H9 (cell line): Measurements from ENCODE around the gene DACT3. TPM values are rescaled to one million over a fixed set of nuclear protein-coding genes. Genes with fewer than 3 reads are reported as not detected.

ENCODE experiments used
- DNase-seq: peaks from one replicate; pipeline ENCODE4 v3.0.0-alpha.2; 2017
- H2AFZ ChIP-seq: one replicate; pipeline ENCODE4 v1.6.1; 2013; ENCODE audit warnings: mild to moderate bottlenecking, low read length, control low read depth, moderate library complexity
- H2AK5ac ChIP-seq: 2 replicates; pipeline ENCODE4 v1.6.1; 2013; ENCODE audit warnings: low read length, control low read depth, mixed read lengths; ENCODE audit not compliant: insufficient read length
- H2BK120ac ChIP-seq: one replicate; pipeline ENCODE4 v1.6.1; 2013; ENCODE audit warnings: low read depth, mild to moderate bottlenecking, low read length, control low read depth, inconsistent platforms; ENCODE audit not compliant: poor library complexity, severe bottlenecking
- H2BK12ac ChIP-seq: 2 replicates; pipeline ENCODE4 v1.6.1; 2013; ENCODE audit warnings: low read length, control low read depth, mixed read lengths, low read depth; ENCODE audit not compliant: insufficient read length
- H2BK15ac ChIP-seq: 2 replicates; pipeline ENCODE4 v1.6.1; 2013; ENCODE audit warnings: low read depth, low read length, control low read depth
- H2BK20ac ChIP-seq: one replicate; pipeline ENCODE4 v1.6.1; 2013; ENCODE audit warnings: low read depth, mild to moderate bottlenecking, low read length, control low read depth, inconsistent platforms; ENCODE audit not compliant: poor library complexity, severe bottlenecking
- H2BK5ac ChIP-seq: 2 replicates; pipeline ENCODE4 v1.6.1; 2013; ENCODE audit warnings: low read length, control low read depth, mixed read lengths; ENCODE audit not compliant: insufficient read length
- H3K14ac ChIP-seq: 2 replicates; pipeline ENCODE4 v1.6.1; 2013; ENCODE audit warnings: low read length, control low read depth; ENCODE audit not compliant: insufficient read depth
- H3K18ac ChIP-seq: 2 replicates; pipeline ENCODE4 v1.6.1; 2013; ENCODE audit warnings: low read depth, mild to moderate bottlenecking, mixed read lengths, low read length, control low read depth; ENCODE audit not compliant: insufficient read length
- H3K23ac ChIP-seq: 2 replicates; pipeline ENCODE4 v1.6.1; 2013; ENCODE audit warnings: low read length, control low read depth, mixed read lengths, low read depth; ENCODE audit not compliant: insufficient read length
- H3K23me2 ChIP-seq: 2 replicates; pipeline ENCODE4 v1.6.1; 2013; ENCODE audit warnings: low read depth, mild to moderate bottlenecking, mixed read lengths, low read length, control low read depth; ENCODE audit not compliant: insufficient read length, poor library complexity, severe bottlenecking
- H3K27ac ChIP-seq: 2 replicates; pipeline ENCODE4 v1.5.1; 2013; ENCODE audit warnings: low read length, control low read depth, mixed read lengths, low read depth; ENCODE audit not compliant: insufficient read length
- H3K27me3 ChIP-seq: 2 replicates; pipeline ENCODE4 v1.6.1; 2013; ENCODE audit warnings: low read length, control low read depth, inconsistent platforms; ENCODE audit not compliant: insufficient read depth
- H3K4ac ChIP-seq: 2 replicates; pipeline ENCODE4 v1.6.1; 2013; ENCODE audit warnings: low read depth, mild to moderate bottlenecking, control low read depth, inconsistent platforms, low read length, moderate library complexity
- H3K4me1 ChIP-seq: 2 replicates; pipeline ENCODE4 v1.6.1; 2013; ENCODE audit warnings: low read length, control low read depth, inconsistent platforms; ENCODE audit not compliant: insufficient read depth
- H3K4me2 ChIP-seq: 2 replicates; pipeline ENCODE4 v1.6.1; 2013; ENCODE audit warnings: low read length, control low read depth, mixed read lengths; ENCODE audit not compliant: insufficient read length, insufficient read depth
- H3K56ac ChIP-seq: 2 replicates; pipeline ENCODE4 v1.6.1; 2013; ENCODE audit warnings: low read depth, mild to moderate bottlenecking, mixed read lengths, low read length, control low read depth; ENCODE audit not compliant: insufficient read length
- H3K79me1 ChIP-seq: 2 replicates; pipeline ENCODE4 v1.6.1; 2013; ENCODE audit warnings: low read depth, mild to moderate bottlenecking, moderate library complexity, low read length, control low read depth, inconsistent platforms; ENCODE audit not compliant: insufficient read depth, poor library complexity, severe bottlenecking
- H3K79me2 ChIP-seq: 2 replicates; pipeline ENCODE4 v1.6.1; 2013; ENCODE audit warnings: low read length, control low read depth, inconsistent platforms; ENCODE audit not compliant: insufficient read depth
- H3K9ac ChIP-seq: 2 replicates; pipeline ENCODE4 v1.6.1; 2013; ENCODE audit warnings: low read length, control low read depth, mixed read lengths; ENCODE audit not compliant: insufficient read length; ENCODE audit errors: extremely low read depth
- H3K9me3 ChIP-seq: one replicate; pipeline ENCODE4 v1.6.1; 2013; ENCODE audit warnings: low read depth, low read length, inconsistent platforms; ENCODE audit not compliant: control insufficient read depth
- H3T11ph ChIP-seq: one replicate; pipeline ENCODE4 v1.6.1; 2013; ENCODE audit warnings: mild to moderate bottlenecking, low read length, control low read depth, inconsistent platforms
- H4K20me1 ChIP-seq: one replicate; pipeline ENCODE4 v1.6.1; 2013; ENCODE audit not compliant: control insufficient read depth, insufficient read length, insufficient read depth
- H4K5ac ChIP-seq: 2 replicates; pipeline ENCODE4 v1.6.1; 2013; ENCODE audit warnings: low read depth, mild to moderate bottlenecking, mixed read lengths, low read length, control low read depth; ENCODE audit not compliant: insufficient read length
- H4K8ac ChIP-seq: replicated peaks from 2 replicates; pipeline ENCODE4 v1.6.1; 2013; ENCODE audit warnings: low read length, control low read depth, mixed read lengths, low read depth; ENCODE audit not compliant: insufficient read length
- H4K91ac ChIP-seq: 2 replicates; pipeline ENCODE4 v1.6.1; 2013; ENCODE audit warnings: low read depth, mild to moderate bottlenecking, moderate library complexity, mixed read lengths, low read length, control low read depth; ENCODE audit not compliant: insufficient read length
- H3K27ac Mint-ChIP-seq, 3 experiments: 2 replicates in 2 of 3; 3 replicates in 1 of 3; pipeline ENCODE4 v1.8.0; 2020 to 2021; ENCODE audit warnings: mixed read lengths in 3 of 3, mild to moderate bottlenecking in 1 of 3, moderate library complexity in 1 of 3
- H3K27me3 Mint-ChIP-seq: 2 replicates; pipeline ENCODE4 v1.8.0; 2021; ENCODE audit warnings: low read depth, mild to moderate bottlenecking, moderate library complexity, mixed read lengths
- H3K36me3 Mint-ChIP-seq, 3 experiments: 2 replicates in 2 of 3; 3 replicates in 1 of 3; pipeline ENCODE4 v1.8.0; 2020 to 2021; ENCODE audit warnings: low read depth in 3 of 3, mixed read lengths in 3 of 3; ENCODE audit not compliant: insufficient read depth in 1 of 3
- H3K4me1 Mint-ChIP-seq, 2 experiments: 2 replicates each; pipeline ENCODE4 v1.8.0; 2020; ENCODE audit warnings: mixed read lengths in 2 of 2
- H3K4me3 Mint-ChIP-seq, 2 experiments: 2 replicates in 1 of 2; 3 replicates in 1 of 2; pipeline ENCODE4 v1.8.0; 2020 to 2021; ENCODE audit warnings: mild to moderate bottlenecking in 2 of 2, mixed read lengths in 2 of 2, moderate library complexity in 1 of 2
- H3K9me3 Mint-ChIP-seq, 2 experiments: 2 replicates in 1 of 2; 3 replicates in 1 of 2; pipeline ENCODE4 v1.8.0; 2020; ENCODE audit warnings: mild to moderate bottlenecking in 2 of 2, mixed read lengths in 2 of 2, moderate library complexity in 1 of 2
- WGBS: extraction: QIAGEN DNeasy Blood & Tissue Kit; methylation state at CpG from one replicate; pipeline ENCODE4 v1.1.7; 2013; ENCODE audit warnings: missing lambda C conversion rate, low lambda C conversion rate, mixed read lengths; ENCODE audit not compliant: insufficient read length; ENCODE audit errors: extremely low coverage; 5-methylcytosine and 5-hydroxymethylcytosine counted together
- total RNA-seq: library from RNA; stranded (reverse); gene quantifications from 2 replicates; pipeline ENCODE4 v1.2.1, GENCODE V29; 2021
- TF ChIP-seq, protein P1 (sequence below): fragments of 200-600 bp; sonication (generic); conservative IDR thresholded peaks from 3 replicates; pipeline ENCODE4 v1.8.0; 2021; ENCODE audit warnings: antibody characterized with exemption, mild to moderate bottlenecking

The DACT3 gene
- total RNA-seq, 1 experiment from 2014 or later, result 0.87 TPM

DNA sequence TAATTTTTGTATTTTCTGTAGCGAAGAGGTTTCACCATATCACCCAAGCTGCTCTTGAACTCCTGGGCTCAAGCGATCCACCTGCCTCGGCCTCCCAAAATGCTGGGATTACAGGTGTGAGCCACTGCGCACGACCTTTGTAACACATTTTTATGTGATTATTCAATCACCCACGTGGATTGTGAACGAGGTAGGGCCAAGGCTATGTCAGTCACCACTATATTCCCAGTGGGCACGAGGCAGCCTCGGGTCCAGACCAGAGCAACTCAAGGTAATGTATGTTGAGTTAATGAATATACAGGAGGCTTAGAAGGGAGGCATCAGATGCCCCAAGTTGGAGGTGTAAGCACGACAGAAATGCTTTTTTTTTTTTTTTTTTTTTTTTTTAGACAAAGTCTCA lies 45.0 kb downstream of the DACT3 start:
- no peaks in the 10 kb centered on the region for H3K36me3 Mint-ChIP-seq
- Histone ChIP-seq H3T11ph (no peak overlapping the region), H2BK12ac (no peak overlapping the region), H4K5ac (no peak overlapping the region), H3K9ac (no peak overlapping the region), H4K20me1 (no peaks in the 10 kb centered on the region), H4K91ac (no peak overlapping the region), H3K4ac (no peak overlapping the region), H3K79me2 (no peaks in the 10 kb centered on the region), H2AK5ac (no peak overlapping the region), H3K79me1 (no peaks in the 10 kb centered on the region), H2AFZ (no peak overlapping the region), H3K4me1 (no peaks in the 10 kb centered on the region; the same call in 1 of the 2 replicates), H3K18ac (no peak overlapping the region), H2BK15ac (no peak overlapping the region), H2BK20ac (no peak overlapping the region), H2BK120ac (no peak overlapping the region), H3K23me2 (no peaks in the 10 kb centered on the region), H3K27me3 (no peaks in the 10 kb centered on the region), H3K56ac (no peak overlapping the region), H4K8ac (no peak overlapping the region), H3K9me3 (no peaks in the 10 kb centered on the region), H2BK5ac (no peak overlapping the region), H3K4me2 (no peak overlapping the region), H3K27ac (no peak overlapping the region), H3K14ac (no peak overlapping the region), H3K23ac (no peak overlapping the region)
- TF ChIP-seq, protein P1, sequence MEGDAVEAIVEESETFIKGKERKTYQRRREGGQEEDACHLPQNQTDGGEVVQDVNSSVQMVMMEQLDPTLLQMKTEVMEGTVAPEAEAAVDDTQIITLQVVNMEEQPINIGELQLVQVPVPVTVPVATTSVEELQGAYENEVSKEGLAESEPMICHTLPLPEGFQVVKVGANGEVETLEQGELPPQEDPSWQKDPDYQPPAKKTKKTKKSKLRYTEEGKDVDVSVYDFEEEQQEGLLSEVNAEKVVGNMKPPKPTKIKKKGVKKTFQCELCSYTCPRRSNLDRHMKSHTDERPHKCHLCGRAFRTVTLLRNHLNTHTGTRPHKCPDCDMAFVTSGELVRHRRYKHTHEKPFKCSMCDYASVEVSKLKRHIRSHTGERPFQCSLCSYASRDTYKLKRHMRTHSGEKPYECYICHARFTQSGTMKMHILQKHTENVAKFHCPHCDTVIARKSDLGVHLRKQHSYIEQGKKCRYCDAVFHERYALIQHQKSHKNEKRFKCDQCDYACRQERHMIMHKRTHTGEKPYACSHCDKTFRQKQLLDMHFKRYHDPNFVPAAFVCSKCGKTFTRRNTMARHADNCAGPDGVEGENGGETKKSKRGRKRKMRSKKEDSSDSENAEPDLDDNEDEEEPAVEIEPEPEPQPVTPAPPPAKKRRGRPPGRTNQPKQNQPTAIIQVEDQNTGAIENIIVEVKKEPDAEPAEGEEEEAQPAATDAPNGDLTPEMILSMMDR, result no peak
- WGBS, result no CpG with 5 or more reads among the region's 10 CpGs
- peaks cover 11 to 19% of the 10 kb centered on the region in 2 experiments; a peak in 3 of 4 replicates for H3K4me1 Mint-ChIP-seq
- DNase-seq, result no peak
- H3K4me3 Mint-ChIP-seq, result no peak overlapping the region
- peaks cover 10% of the 10 kb centered on the region for H3K27me3 Mint-ChIP-seq
- no peaks in the 10 kb centered on the region for H3K9me3 Mint-ChIP-seq
- H3K27ac Mint-ChIP-seq, result no peak overlapping the region
